HTERT RPE-1 (cell line): ENCODE measurements around the gene SMIM24.

ENCODE experiments used
- in situ Hi-C: fragments of 300-500 bp; cut with MboI; formaldehyde crosslinking; loops from 4 replicates; pipeline ENCODE4 v1.14.3; 2020; ENCODE audit warnings: low sequenced_read_pairs

The SMIM24 gene

GRCh38 chr19:3499738-3500428, 19.6 kb upstream of the SMIM24 start:
- in situ Hi-C loops = loop anchor here (25.0 kb wide), 1 partner anchor 188 kb away; no protein-coding TSS in a partner anchor

DNA sequence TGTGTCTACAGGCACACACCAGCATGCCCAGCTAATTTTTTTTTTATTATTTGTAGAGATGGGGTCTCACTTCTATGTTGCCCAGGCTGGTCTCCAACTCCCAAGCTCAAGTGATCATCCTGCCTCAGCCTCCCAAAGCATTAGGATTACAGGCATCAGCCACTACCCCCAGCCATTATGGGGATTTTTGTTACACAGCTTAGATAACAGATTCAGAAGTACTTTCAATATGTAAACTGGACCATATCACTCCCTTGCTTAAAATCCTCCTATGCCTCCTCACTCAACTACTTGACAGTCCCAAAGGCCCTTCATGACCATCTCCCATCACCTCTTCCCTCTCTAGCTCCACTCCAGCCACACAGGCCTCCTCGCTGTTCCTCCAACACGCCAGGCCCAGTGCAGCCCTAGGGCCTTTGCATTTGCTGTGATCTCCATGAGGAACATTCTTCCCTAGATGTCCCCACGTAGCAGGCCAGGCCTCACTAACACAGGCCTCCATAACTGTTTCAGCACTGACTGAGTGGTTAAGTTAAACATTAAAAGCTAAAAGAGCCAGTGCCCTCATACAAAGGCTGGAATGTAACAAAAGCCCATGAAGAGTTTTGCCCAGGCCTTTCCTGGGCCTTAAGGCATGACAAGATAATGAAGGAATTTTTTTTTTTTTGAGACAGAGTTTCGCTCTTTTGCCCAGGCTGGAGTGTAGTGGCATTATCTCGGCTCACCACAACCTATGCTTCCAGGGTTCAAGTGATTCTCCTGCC, 17.6 kb upstream of the SMIM24 start:
- in situ Hi-C loops = loop anchor here (25.0 kb wide), 1 partner anchor 186 kb away; no protein-coding TSS in a partner anchor

GRCh38 chr19:3496392-3497273, 16.3 kb upstream of the SMIM24 start:
- in situ Hi-C loops = loop anchor here (25.0 kb wide), 1 partner anchor 184 kb away; no protein-coding TSS in a partner anchor

GRCh38 chr19:3494559-3494958, 14.2 kb upstream of the SMIM24 start:
- in situ Hi-C loops = loop anchor here (25.0 kb wide), 1 partner anchor 182 kb away; no protein-coding TSS in a partner anchor

GRCh38 chr19:3494051-3494450, 13.7 kb upstream of the SMIM24 start:
- in situ Hi-C loops = loop anchor here (25.0 kb wide), 1 partner anchor 182 kb away; no protein-coding TSS in a partner anchor

DNA sequence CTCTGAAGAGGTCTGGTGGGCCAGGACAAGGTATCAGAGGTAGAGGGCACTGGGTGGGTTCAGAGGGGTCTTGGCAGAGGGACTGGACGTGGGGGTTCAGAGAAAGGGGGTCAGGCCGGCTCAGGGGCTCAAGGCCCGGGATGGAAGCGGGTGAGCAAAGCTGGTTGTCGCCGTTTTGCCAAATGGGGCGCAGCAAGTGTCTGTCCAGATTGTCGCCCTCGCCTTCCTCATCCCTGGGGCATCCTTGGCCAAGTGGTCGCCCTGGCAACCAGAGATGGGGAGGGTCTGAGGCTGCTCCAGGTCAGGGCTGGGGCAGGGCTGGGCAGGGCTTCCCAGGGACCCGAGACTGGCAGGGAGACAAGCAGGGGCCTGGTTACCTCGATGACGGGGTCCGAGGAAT, 13.3 kb upstream of the SMIM24 start:
- in situ Hi-C loops = loop anchor here (25.0 kb wide), 1 partner anchor 181 kb away; no protein-coding TSS in a partner anchor

- in situ Hi-C loops = loop anchor here (25.0 kb wide), 1 partner anchor 181 kb away; no protein-coding TSS in a partner anchor
Observed at GRCh38 chr19:3492919-3493318, 12.6 kb upstream of the SMIM24 start.

GRCh38 chr19:3492131-3492839, 12.0 kb upstream of the SMIM24 start:
- in situ Hi-C loops = loop anchor here (25.0 kb wide), 1 partner anchor 180 kb away; no protein-coding TSS in a partner anchor

DNA sequence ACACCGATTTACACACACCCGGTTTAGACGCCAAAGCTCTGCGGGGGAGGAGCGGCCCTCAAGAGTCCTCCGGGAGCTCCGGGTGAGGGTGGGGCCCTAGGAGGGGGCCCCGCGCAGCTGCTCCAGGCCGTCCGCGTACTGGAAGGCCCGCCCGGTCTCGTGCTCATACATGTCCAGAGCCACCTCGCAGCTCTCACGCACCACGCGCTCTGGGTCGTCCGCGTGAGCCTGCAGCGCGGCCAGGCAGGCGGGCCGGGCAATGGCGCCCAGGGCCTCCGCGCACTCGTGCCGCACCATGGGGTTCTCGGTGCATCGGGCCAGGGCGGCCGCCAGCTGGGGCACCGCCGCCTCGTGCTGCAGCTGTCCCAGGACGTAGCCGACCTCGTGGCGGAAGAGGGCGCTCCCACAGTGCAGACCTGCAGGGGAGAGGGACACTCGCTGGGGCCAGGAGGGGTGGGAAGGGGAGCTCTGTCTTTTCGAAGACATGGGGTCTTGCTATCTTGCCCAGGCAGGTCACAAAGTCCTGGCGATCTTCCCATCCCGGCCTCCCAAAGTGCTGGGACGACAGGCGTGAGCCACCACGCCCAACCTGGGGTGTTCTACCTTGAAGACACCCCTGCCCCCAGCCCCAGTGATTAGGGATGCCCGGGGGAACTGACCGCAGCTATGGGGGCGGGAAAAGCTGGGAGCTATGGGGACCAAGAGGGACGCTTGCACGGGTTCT, 11.2 kb upstream of the SMIM24 start:
- in situ Hi-C loops = loop anchor here (25.0 kb wide), 1 partner anchor 179 kb away; no protein-coding TSS in a partner anchor

DNA sequence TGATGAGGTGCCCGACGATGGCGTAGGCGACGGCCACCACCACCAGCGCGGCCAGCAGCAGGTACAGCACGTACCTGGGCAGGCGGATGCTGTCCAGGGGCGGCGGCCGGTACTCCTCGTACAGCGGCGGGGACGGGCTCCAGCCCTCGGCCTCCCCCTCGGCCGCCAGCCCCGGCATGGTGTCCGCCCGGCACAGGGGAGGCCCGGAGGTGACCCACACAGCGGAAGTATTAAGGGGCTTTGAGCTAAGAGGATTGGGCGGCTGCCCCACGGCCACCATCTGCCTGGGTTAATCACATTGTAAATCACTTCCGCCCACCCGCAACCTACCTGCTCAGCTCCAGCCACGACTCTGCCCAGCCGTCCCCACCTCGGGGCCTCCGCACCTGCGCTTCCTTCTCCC, 2.9 kb upstream of the SMIM24 start, which contains the start of gene SMIM44:
Gene SMIM44 (minus strand): TSS at position 216 of the 403 bp plus-strand sequence. CDS start 38 bp downstream, at position 178.
- in situ Hi-C loops = loop anchor here (25.0 kb wide), 1 partner anchor 171 kb away; no protein-coding TSS in a partner anchor

GRCh38 chr19:3482507-3483225, 2.3 kb upstream of the SMIM24 start:
- in situ Hi-C loops = loop anchor here (25.0 kb wide), 1 partner anchor 170 kb away; no protein-coding TSS in a partner anchor

- in situ Hi-C loops = loop anchor here (25.0 kb wide), 1 partner anchor 169 kb away; no protein-coding TSS in a partner anchor
Observed at GRCh38 chr19:3481241-3482090, 1.1 kb upstream of the SMIM24 start.

DNA sequence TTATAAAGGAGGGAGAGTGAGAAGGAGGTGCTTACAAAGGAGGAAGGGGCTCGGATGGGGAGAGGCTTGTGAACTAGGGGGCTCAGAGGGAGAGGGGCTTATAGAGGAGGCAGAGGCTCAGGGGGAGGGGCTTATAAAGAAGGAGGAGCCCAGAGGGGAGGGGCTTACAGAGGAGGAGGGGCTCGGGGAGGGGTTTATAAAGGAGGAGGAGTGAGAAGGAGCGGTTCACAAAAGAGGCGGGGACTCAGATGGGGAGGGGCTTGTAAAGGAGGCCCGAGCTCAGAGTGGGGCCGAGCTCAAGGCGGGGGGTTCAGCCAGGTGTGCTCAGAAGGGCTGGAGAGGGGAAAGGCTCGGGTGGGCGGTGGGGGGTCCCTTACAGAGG, 500 bp downstream of the SMIM24 start:
- in situ Hi-C loops = loop anchor here (25.0 kb wide), 1 partner anchor 168 kb away; no protein-coding TSS in a partner anchor

DNA sequence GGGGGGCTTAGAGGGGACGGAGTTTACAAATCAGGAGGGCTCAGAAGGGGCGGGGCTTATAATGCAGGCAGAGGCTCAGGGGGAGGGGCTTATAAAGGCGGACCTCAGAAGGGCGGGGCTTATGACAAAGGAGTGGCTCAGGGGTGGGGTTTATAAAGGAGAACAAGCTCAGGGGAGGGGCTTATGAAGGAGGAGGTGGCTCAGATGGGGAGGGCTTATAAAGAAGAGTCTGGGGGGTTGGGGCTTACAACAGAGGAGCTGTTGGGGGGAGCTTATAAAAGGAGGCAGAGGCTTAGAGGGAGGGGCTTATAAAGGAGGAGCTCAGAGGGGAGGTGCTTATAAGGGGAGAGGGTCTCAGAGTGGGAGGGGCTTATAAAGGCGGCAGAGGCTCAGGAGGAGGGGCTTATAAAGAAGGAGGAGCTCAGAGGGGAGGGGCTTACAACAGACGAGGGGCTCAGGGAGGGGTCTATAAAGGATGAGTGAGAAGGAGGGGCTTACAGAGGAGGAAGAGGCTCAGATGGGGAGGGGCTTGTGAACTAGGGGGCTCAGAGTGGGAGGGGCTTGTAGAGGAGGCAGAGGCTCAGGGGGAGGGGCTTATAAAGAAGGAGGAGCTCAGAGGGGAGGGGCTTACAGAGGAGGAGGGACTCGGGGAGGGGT, 1.0 kb downstream of the SMIM24 start:
- in situ Hi-C loops = loop anchor here (25.0 kb wide), 1 partner anchor 167 kb away; no protein-coding TSS in a partner anchor

- in situ Hi-C loops = loop anchor here (25.0 kb wide), 1 partner anchor 166 kb away; no protein-coding TSS in a partner anchor
Observed at GRCh38 chr19:3478409-3479176, 1.7 kb downstream of the SMIM24 start.

DNA sequence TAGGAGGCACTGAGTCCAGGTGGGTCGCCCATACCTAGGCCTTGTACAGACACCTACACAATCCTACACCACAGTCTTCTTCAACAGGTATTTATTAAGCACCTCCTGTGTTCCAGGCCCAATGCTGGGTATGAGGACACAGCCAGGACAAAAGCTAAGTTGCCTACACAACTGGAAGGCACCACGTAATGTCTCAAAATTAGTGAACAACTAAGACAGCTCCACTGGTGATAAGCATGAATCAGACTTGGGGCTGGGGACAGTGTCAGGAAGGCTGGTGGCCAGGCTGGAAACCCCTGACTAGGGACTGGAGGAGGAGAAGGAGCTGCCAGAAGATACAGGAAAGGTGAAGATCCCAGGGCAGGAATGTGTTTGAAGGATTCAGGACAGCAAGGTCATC, 2.4 kb downstream of the SMIM24 start:
- in situ Hi-C loops = loop anchor here (25.0 kb wide), 1 partner anchor 166 kb away; no protein-coding TSS in a partner anchor
